ENCODE data around the gene PTPN1. TPM values are rescaled to one million over a fixed set of nuclear protein-coding genes. Genes with fewer than 3 reads are reported as not detected.

The PTPN1 gene
- total RNA-seq, 3 donors from 2014 or later (not counting 1 experiment from before 2014, with no cell fraction given) = 52.9 to 64.5 (median 58.3) TPM

DNA sequence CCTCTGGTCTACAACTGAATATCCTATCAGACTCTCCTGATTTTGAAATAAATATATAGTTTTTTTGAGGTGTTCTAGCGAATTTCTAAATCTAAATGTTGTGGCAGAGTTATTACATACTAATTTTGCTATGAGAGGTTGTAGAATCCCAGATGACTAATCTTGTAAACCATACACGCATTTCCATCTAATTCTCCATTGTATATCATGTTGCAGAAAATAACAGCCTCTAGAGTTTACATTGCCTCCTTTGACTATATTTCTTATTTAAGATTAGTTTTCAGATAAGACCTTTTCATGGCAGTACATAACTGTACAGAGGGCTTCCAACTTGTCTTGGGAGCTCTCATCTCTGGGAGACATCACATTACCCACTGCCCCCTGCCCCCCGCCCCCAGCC is 22.9 kb downstream of the PTPN1 start:
- Histone ChIP-seq H3K27me3 (ENCODE audit: control insufficient read depth, insufficient read depth, low read length) (no peaks in the 10 kb centered on the region), H3K4me3 (ENCODE audit: low read length) (no peak overlapping the region), H3K9me3 (ENCODE audit: control insufficient read depth, insufficient read depth, low read length) (no peaks in the 10 kb centered on the region), H3K36me3 (ENCODE audit: control insufficient read depth, insufficient read depth, low read length) (no peaks in the 10 kb centered on the region), H3K27ac (ENCODE audit: low read length) (no peak overlapping the region), H3K4me1 (ENCODE audit: control insufficient read depth, insufficient read depth, low read length) (peaks cover 19% of the 10 kb centered on the region)
- WGBS (ENCODE audit: insufficient coverage) = 100% methylated on average over 1 of the region's 3 CpGs
- ATAC-seq (no peak), DNase-seq (no peak)
- H3K27ac Mint-ChIP-seq = no peak overlapping the region
- H3K9me3 Mint-ChIP-seq = no peaks in the 10 kb centered on the region
- TF ChIP-seq, protein P1, sequence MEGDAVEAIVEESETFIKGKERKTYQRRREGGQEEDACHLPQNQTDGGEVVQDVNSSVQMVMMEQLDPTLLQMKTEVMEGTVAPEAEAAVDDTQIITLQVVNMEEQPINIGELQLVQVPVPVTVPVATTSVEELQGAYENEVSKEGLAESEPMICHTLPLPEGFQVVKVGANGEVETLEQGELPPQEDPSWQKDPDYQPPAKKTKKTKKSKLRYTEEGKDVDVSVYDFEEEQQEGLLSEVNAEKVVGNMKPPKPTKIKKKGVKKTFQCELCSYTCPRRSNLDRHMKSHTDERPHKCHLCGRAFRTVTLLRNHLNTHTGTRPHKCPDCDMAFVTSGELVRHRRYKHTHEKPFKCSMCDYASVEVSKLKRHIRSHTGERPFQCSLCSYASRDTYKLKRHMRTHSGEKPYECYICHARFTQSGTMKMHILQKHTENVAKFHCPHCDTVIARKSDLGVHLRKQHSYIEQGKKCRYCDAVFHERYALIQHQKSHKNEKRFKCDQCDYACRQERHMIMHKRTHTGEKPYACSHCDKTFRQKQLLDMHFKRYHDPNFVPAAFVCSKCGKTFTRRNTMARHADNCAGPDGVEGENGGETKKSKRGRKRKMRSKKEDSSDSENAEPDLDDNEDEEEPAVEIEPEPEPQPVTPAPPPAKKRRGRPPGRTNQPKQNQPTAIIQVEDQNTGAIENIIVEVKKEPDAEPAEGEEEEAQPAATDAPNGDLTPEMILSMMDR (IDR thresholded peaks at IDR 0.05) = no peak
- intact Hi-C loops (cut with micrococcal nuclease) = no loop called here
- H3K4me3 Mint-ChIP-seq = no peak overlapping the region
- no peaks in the 10 kb centered on the region for H3K27me3 Mint-ChIP-seq (ENCODE audit: low read depth in 2 of 2)
- H3K4me1 Mint-ChIP-seq = peaks cover 65 to 74% of the 10 kb centered on the region in 2 donors
- no peaks in the 10 kb centered on the region for H3K36me3 Mint-ChIP-seq

DNA sequence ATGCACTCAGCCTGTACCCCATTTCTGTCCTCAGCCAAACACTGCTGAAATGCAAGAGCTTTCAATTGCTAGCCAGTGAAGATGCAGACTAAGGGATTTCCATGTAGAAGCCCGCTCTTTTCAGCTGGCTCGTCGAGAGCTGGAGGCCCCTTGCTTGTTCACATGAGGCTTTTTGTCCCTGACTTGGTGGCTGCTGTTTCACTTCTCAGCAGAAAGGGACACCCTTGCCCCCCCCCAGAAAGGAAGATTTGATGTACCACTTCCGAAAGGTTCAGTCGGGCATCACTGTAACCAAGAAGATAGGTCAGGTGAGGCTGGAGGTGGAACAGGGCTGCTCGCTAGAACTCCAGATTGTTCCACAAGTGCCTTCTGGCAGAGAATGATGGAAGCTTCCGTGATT is 23.3 kb downstream of the PTPN1 start:
- TF ChIP-seq, protein P1 (IDR thresholded peaks at IDR 0.05) = no peak
- 95% methylated on average over 7 of the region's 7 CpGs for WGBS (ENCODE audit: insufficient coverage)
- Mint-ChIP-seq H3K27ac (no peak overlapping the region), H3K4me3 (no peak overlapping the region), H3K4me1 (peaks cover 70 to 78% of the 10 kb centered on the region in 2 donors), H3K36me3 (no peaks in the 10 kb centered on the region), H3K27me3 (ENCODE audit: low read depth in 2 of 2) (no peaks in the 10 kb centered on the region), H3K9me3 (no peaks in the 10 kb centered on the region)
- no peak overlapping the region for H3K4me3 ChIP-seq (ENCODE audit: low read length)
- H3K27me3 ChIP-seq (ENCODE audit: control insufficient read depth, insufficient read depth, low read length) = no peaks in the 10 kb centered on the region
- peaks cover 22% of the 10 kb centered on the region for H3K4me1 ChIP-seq (ENCODE audit: control insufficient read depth, insufficient read depth, low read length)
- no peak overlapping the region for H3K27ac ChIP-seq (ENCODE audit: low read length)
- H3K36me3 ChIP-seq (ENCODE audit: control insufficient read depth, insufficient read depth, low read length) = no peaks in the 10 kb centered on the region
- intact Hi-C loops (cut with micrococcal nuclease) = no loop called here
- DNase-seq (no peak), ATAC-seq (no peak)
- H3K9me3 ChIP-seq (ENCODE audit: control insufficient read depth, insufficient read depth, low read length) = no peaks in the 10 kb centered on the region

DNA sequence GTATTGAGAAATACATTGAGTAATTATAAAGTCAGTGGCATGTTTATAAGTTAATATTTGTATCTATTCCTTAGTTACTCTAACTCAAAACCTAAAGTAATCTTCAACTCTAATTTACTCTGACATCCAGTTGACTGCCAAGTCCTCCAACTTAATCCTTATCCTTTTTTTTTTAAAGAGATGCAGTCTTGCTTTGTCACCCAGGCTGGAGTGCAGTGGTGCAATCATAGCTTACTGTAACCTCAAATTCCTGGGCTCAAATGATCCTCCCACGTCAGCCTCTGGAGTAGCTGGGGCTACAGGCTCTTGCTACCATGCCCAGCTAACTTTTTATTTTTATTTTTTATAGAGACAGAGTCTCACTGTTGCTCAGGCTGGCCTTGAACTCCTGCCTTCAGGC is 24.4 kb downstream of the PTPN1 start:
- H3K4me3 Mint-ChIP-seq = no peak overlapping the region
- H3K27me3 Mint-ChIP-seq (ENCODE audit: low read depth in 2 of 2) = no peaks in the 10 kb centered on the region
- no peak overlapping the region for H3K4me3 ChIP-seq (ENCODE audit: low read length)
- DNase-seq = no peak
- no peaks in the 10 kb centered on the region for H3K27me3 ChIP-seq (ENCODE audit: control insufficient read depth, insufficient read depth, low read length)
- peaks cover 19% of the 10 kb centered on the region for H3K4me1 ChIP-seq (ENCODE audit: control insufficient read depth, insufficient read depth, low read length)
- TF ChIP-seq, protein P1 (IDR thresholded peaks at IDR 0.05) = no peak
- no peaks in the 10 kb centered on the region for H3K9me3 Mint-ChIP-seq
- H3K36me3 ChIP-seq (ENCODE audit: control insufficient read depth, insufficient read depth, low read length) = no peaks in the 10 kb centered on the region
- H3K9me3 ChIP-seq (ENCODE audit: control insufficient read depth, insufficient read depth, low read length) = no peaks in the 10 kb centered on the region
- no peak for ATAC-seq
- H3K27ac ChIP-seq (ENCODE audit: low read length) = no peak overlapping the region
- H3K4me1 Mint-ChIP-seq = peaks cover 64 to 74% of the 10 kb centered on the region in 2 donors
- no peaks in the 10 kb centered on the region for H3K36me3 Mint-ChIP-seq
- 92% methylated on average over 1 of the region's 1 CpG for WGBS (ENCODE audit: insufficient coverage)
- H3K27ac Mint-ChIP-seq = no peak overlapping the region
- intact Hi-C loops (cut with micrococcal nuclease) = no loop called here

DNA sequence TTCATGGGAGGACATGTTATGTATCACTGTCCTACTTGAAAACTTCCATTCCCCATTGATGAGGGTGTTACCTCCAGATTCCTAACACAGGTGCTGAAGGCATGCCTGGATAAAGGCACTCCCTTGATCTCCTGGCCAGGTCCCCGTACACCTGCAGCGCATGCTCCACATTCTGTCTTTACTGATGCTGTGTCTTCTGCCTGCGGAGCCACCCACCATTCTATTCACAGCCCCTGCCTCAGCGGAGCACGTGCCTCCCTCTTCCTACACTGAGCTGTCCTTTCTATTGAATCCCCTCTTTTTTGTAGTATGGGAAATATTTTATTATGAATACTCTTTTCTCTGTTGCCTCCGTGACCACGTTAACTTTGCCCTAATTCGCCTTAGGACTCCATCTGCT is 25.0 kb downstream of the PTPN1 start:
- Mint-ChIP-seq H3K27me3 (ENCODE audit: low read depth in 2 of 2) (no peaks in the 10 kb centered on the region), H3K27ac (no peak overlapping the region), H3K36me3 (no peaks in the 10 kb centered on the region), H3K4me1 (peaks cover 63 to 72% of the 10 kb centered on the region in 2 donors), H3K9me3 (no peaks in the 10 kb centered on the region), H3K4me3 (no peak overlapping the region)
- ATAC-seq (no peak), DNase-seq (no peak)
- no peaks in the 10 kb centered on the region for H3K27me3 ChIP-seq (ENCODE audit: control insufficient read depth, insufficient read depth, low read length)
- H3K27ac ChIP-seq (ENCODE audit: low read length) = no peak overlapping the region
- intact Hi-C loops (cut with micrococcal nuclease) = no loop called here
- H3K4me1 ChIP-seq (ENCODE audit: control insufficient read depth, insufficient read depth, low read length) = peaks cover 20% of the 10 kb centered on the region
- no peaks in the 10 kb centered on the region for H3K36me3 ChIP-seq (ENCODE audit: control insufficient read depth, insufficient read depth, low read length)
- TF ChIP-seq, protein P1 (IDR thresholded peaks at IDR 0.05) = no peak
- 90% methylated on average over 6 of the region's 8 CpGs for WGBS (ENCODE audit: insufficient coverage)
- no peaks in the 10 kb centered on the region for H3K9me3 ChIP-seq (ENCODE audit: control insufficient read depth, insufficient read depth, low read length)
- H3K4me3 ChIP-seq (ENCODE audit: low read length) = no peak overlapping the region

Measured in natural killer cell (primary cell).